Measurements from ENCODE around the gene UBIAD1.

Gene UBIAD1

DNA sequence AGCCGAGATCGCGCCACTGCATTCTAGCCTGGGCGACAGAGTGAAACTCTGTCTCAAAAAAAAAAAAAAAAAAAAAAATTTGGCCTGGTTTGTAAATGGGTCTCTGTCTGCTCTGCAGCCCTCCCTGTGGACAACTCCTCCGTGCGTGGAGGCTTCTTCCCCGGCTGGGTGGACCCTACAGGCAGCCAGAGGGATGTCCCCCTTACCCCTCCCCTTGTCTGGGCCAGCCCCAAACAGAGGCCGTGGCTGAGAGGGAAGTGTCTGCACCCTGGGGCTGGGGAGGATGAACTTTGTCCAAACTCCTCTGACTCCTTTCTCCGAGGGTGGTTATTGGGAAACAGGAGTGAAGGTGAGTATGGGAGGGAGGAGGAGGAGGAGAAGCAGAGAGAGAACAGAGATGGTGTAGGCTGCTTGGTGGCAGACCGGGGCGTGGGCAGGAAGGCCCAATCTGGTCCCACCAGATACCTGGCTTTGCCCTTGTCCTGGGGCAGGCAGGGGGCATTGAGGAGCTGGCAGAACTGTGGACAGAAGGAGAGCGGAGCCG, 61.3 kb downstream of the UBIAD1 start:
- Histone ChIP-seq H3K4me3 (ENCODE audit: low read depth, low read length) (no peak overlapping the region), H3K9ac (no peak overlapping the region), H3K79me2 (no peaks in the 10 kb centered on the region), H3K4me1 (no peaks in the 10 kb centered on the region), H3K4me2 (ENCODE audit: low read length) (no peak overlapping the region), H3K9me3 (ENCODE audit: control insufficient read depth, low read length) (no peaks in the 10 kb centered on the region), H3K27me3 (ENCODE audit: control insufficient read depth, insufficient read depth, low read length) (no peaks in the 10 kb centered on the region), H3K27ac (no peak overlapping the region), H2AFZ (no peak overlapping the region), H3K36me3 (ENCODE audit: control insufficient read depth, insufficient read depth, low read length) (no peaks in the 10 kb centered on the region)
- TF ChIP-seq, protein P1, sequence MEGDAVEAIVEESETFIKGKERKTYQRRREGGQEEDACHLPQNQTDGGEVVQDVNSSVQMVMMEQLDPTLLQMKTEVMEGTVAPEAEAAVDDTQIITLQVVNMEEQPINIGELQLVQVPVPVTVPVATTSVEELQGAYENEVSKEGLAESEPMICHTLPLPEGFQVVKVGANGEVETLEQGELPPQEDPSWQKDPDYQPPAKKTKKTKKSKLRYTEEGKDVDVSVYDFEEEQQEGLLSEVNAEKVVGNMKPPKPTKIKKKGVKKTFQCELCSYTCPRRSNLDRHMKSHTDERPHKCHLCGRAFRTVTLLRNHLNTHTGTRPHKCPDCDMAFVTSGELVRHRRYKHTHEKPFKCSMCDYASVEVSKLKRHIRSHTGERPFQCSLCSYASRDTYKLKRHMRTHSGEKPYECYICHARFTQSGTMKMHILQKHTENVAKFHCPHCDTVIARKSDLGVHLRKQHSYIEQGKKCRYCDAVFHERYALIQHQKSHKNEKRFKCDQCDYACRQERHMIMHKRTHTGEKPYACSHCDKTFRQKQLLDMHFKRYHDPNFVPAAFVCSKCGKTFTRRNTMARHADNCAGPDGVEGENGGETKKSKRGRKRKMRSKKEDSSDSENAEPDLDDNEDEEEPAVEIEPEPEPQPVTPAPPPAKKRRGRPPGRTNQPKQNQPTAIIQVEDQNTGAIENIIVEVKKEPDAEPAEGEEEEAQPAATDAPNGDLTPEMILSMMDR (IDR thresholded peaks at IDR 0.05) = no peak

GRCh38 chr1:11334821-11335220, 61.8 kb downstream of the UBIAD1 start:
- TF ChIP-seq, protein P1 (IDR thresholded peaks at IDR 0.05) = no peak
- no peaks in the 10 kb centered on the region for H3K79me2 ChIP-seq
- H3K36me3 ChIP-seq (ENCODE audit: control insufficient read depth, insufficient read depth, low read length) = no peaks in the 10 kb centered on the region
- no peak overlapping the region for H3K4me3 ChIP-seq (ENCODE audit: low read depth, low read length)
- no peak overlapping the region for H3K27ac ChIP-seq
- H3K27me3 ChIP-seq (ENCODE audit: control insufficient read depth, insufficient read depth, low read length) = no peaks in the 10 kb centered on the region
- no peak overlapping the region for H2AFZ ChIP-seq
- H3K4me1 ChIP-seq = no peaks in the 10 kb centered on the region
- no peaks in the 10 kb centered on the region for H3K9me3 ChIP-seq (ENCODE audit: control insufficient read depth, low read length)
- no peak overlapping the region for H3K4me2 ChIP-seq (ENCODE audit: low read length)
- no peak overlapping the region for H3K9ac ChIP-seq

DNA sequence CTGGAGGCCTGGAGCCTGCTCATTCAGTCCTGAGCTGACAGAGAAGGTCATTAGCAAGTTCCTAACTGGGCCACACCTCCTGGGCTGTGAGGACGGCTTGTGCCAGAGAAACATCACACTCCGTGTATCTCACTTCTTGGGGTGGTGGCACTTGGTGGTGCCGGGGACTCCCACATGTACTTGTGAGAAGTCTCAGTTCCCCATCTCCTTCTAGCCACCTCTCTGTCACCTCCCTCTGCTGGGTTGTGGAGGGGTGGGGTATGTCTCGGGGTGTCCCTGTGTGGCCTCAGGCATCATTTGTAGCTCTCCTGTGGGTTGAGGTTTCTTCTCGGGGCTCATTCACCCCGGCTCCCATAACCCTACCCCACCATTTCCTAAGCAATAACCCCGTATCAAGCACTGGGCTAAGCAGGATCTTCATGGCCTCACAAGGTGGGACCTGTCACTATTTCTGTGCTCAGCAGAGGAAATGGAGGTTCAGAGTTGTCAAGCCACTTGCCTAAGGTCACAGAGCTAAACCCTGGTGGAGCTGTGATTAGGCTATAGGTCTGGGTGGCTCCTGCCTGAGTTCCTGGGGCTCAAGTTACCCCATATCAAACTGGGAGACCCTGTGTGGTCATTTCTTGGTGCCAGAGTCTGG, 62.5 kb downstream of the UBIAD1 start:
- Histone ChIP-seq H3K36me3 (ENCODE audit: control insufficient read depth, insufficient read depth, low read length) (no peaks in the 10 kb centered on the region), H3K9ac (no peak overlapping the region), H3K4me2 (ENCODE audit: low read length) (no peak overlapping the region), H3K4me3 (ENCODE audit: low read depth, low read length) (no peak overlapping the region), H2AFZ (no peak overlapping the region), H3K27me3 (ENCODE audit: control insufficient read depth, insufficient read depth, low read length) (no peaks in the 10 kb centered on the region), H3K79me2 (no peaks in the 10 kb centered on the region), H3K27ac (no peak overlapping the region), H3K9me3 (ENCODE audit: control insufficient read depth, low read length) (no peaks in the 10 kb centered on the region), H3K4me1 (no peaks in the 10 kb centered on the region)
- TF ChIP-seq, protein P1 (IDR thresholded peaks at IDR 0.05) = no peak

GRCh38 chr1:11337580-11338073, 64.6 kb downstream of the UBIAD1 start:
- Histone ChIP-seq H3K36me3 (ENCODE audit: control insufficient read depth, insufficient read depth, low read length) (no peaks in the 10 kb centered on the region), H3K9ac (no peak overlapping the region), H2AFZ (no peak overlapping the region), H3K4me3 (ENCODE audit: low read depth, low read length) (no peak overlapping the region), H3K27me3 (ENCODE audit: control insufficient read depth, insufficient read depth, low read length) (no peaks in the 10 kb centered on the region), H3K79me2 (no peaks in the 10 kb centered on the region), H3K4me2 (ENCODE audit: low read length) (no peak overlapping the region), H3K9me3 (ENCODE audit: control insufficient read depth, low read length) (no peaks in the 10 kb centered on the region), H3K4me1 (no peaks in the 10 kb centered on the region), H3K27ac (no peak overlapping the region)
- TF ChIP-seq, protein P1 (IDR thresholded peaks at IDR 0.05) = peak; percentile 56
